ENCODE results near the gene NUTM2A. TPM values are rescaled to one million over a fixed set of nuclear protein-coding genes. Genes with fewer than 3 reads are reported as not detected.
"Not testable (repeated sequence)": the region's sequence is repeated elsewhere in the genome, so short reads cannot be mapped to it uniquely, and the experiment has no call there.

Gene NUTM2A
- total and polyA plus RNA-seq, 2 donors (not counting 1 experiment from before 2014, with no cell fraction given), result 0.17 TPM

GRCh38 chr10:87204801-87205200 lies 20.4 kb upstream of the NUTM2A start:
- not testable (repeated sequence) for H3K9ac ChIP-seq (ENCODE audit: insufficient read depth, low read length); DNase-seq (ENCODE audit: low read depth in 2 of 2); H3K4me1 ChIP-seq (ENCODE audit: control insufficient read depth, extremely low read depth, insufficient read depth, low read length); H3K27ac ChIP-seq (ENCODE audit: insufficient read depth, low read length); H3K27me3 ChIP-seq (ENCODE audit: control insufficient read depth, insufficient read depth, low read length); H3K79me2 ChIP-seq (ENCODE audit: control insufficient read depth, insufficient read depth, low read length); H3K4me3 ChIP-seq (replicated peaks in 1 of 4; ENCODE audit: control extremely low read depth in 1 of 4, insufficient read depth in 1 of 4, low read depth in 3 of 4, low read length in 4 of 4); H3K9me3 ChIP-seq (ENCODE audit: control insufficient read depth, insufficient read depth, low read depth, low read length); H2AFZ ChIP-seq (ENCODE audit: low read length); H3K4me2 ChIP-seq (ENCODE audit: extremely low read depth, insufficient read depth, low read length); H3K36me3 ChIP-seq (ENCODE audit: control insufficient read depth, insufficient read depth, low read length); H4K20me1 ChIP-seq (ENCODE audit: control insufficient read depth, extremely low read depth, insufficient read depth, low read length)

- not testable (repeated sequence) for H3K27me3 ChIP-seq (ENCODE audit: control insufficient read depth, insufficient read depth, low read length); H3K4me2 ChIP-seq (ENCODE audit: extremely low read depth, insufficient read depth, low read length); H3K36me3 ChIP-seq (ENCODE audit: control insufficient read depth, insufficient read depth, low read length); H3K4me1 ChIP-seq (ENCODE audit: control insufficient read depth, extremely low read depth, insufficient read depth, low read length); H3K4me3 ChIP-seq (replicated peaks in 1 of 4; ENCODE audit: control extremely low read depth in 1 of 4, insufficient read depth in 1 of 4, low read depth in 3 of 4, low read length in 4 of 4); DNase-seq (ENCODE audit: low read depth in 2 of 2); H3K27ac ChIP-seq (ENCODE audit: insufficient read depth, low read length); H3K9me3 ChIP-seq (ENCODE audit: control insufficient read depth, insufficient read depth, low read depth, low read length); H3K9ac ChIP-seq (ENCODE audit: insufficient read depth, low read length); H4K20me1 ChIP-seq (ENCODE audit: control insufficient read depth, extremely low read depth, insufficient read depth, low read length); H3K79me2 ChIP-seq (ENCODE audit: control insufficient read depth, insufficient read depth, low read length); H2AFZ ChIP-seq (ENCODE audit: low read length)
Measured at GRCh38 chr10:87206922-87207321, 18.3 kb upstream of the NUTM2A start.

GRCh38 chr10:87210309-87210708 lies 14.9 kb upstream of the NUTM2A start:
- not testable (repeated sequence) for H3K79me2 ChIP-seq (ENCODE audit: control insufficient read depth, insufficient read depth, low read length); H3K4me1 ChIP-seq (ENCODE audit: control insufficient read depth, extremely low read depth, insufficient read depth, low read length); H3K9me3 ChIP-seq (ENCODE audit: control insufficient read depth, insufficient read depth, low read depth, low read length); H3K36me3 ChIP-seq (ENCODE audit: control insufficient read depth, insufficient read depth, low read length); H3K4me2 ChIP-seq (ENCODE audit: extremely low read depth, insufficient read depth, low read length); H3K9ac ChIP-seq (ENCODE audit: insufficient read depth, low read length); H3K27ac ChIP-seq (ENCODE audit: insufficient read depth, low read length); H2AFZ ChIP-seq (ENCODE audit: low read length); DNase-seq (ENCODE audit: low read depth in 2 of 2); H3K27me3 ChIP-seq (ENCODE audit: control insufficient read depth, insufficient read depth, low read length); H4K20me1 ChIP-seq (ENCODE audit: control insufficient read depth, extremely low read depth, insufficient read depth, low read length); H3K4me3 ChIP-seq (replicated peaks in 1 of 4; ENCODE audit: control extremely low read depth in 1 of 4, insufficient read depth in 1 of 4, low read depth in 3 of 4, low read length in 4 of 4)

GRCh38 chr10:87211848-87212247 lies 13.4 kb upstream of the NUTM2A start:
- H3K4me3 ChIP-seq (replicated peaks in 1 of 4; ENCODE audit: control extremely low read depth in 1 of 4, insufficient read depth in 1 of 4, low read depth in 3 of 4, low read length in 4 of 4); H3K79me2 ChIP-seq (ENCODE audit: control insufficient read depth, insufficient read depth, low read length); H3K9me3 ChIP-seq (ENCODE audit: control insufficient read depth, insufficient read depth, low read depth, low read length); H3K36me3 ChIP-seq (ENCODE audit: control insufficient read depth, insufficient read depth, low read length); H3K27ac ChIP-seq (ENCODE audit: insufficient read depth, low read length); H3K27me3 ChIP-seq (ENCODE audit: control insufficient read depth, insufficient read depth, low read length); H3K4me1 ChIP-seq (ENCODE audit: control insufficient read depth, extremely low read depth, insufficient read depth, low read length); H3K9ac ChIP-seq (ENCODE audit: insufficient read depth, low read length); H4K20me1 ChIP-seq (ENCODE audit: control insufficient read depth, extremely low read depth, insufficient read depth, low read length); H2AFZ ChIP-seq (ENCODE audit: low read length); H3K4me2 ChIP-seq (ENCODE audit: extremely low read depth, insufficient read depth, low read length): not testable (repeated sequence)
- DNase-seq (ENCODE audit: low read depth in 2 of 2), result peak in 1 of 2 donors; percentile 43

- not testable (repeated sequence) for H4K20me1 ChIP-seq (ENCODE audit: control insufficient read depth, extremely low read depth, insufficient read depth, low read length); H3K9me3 ChIP-seq (ENCODE audit: control insufficient read depth, insufficient read depth, low read depth, low read length); H2AFZ ChIP-seq (ENCODE audit: low read length); H3K4me3 ChIP-seq (replicated peaks in 1 of 4; ENCODE audit: control extremely low read depth in 1 of 4, insufficient read depth in 1 of 4, low read depth in 3 of 4, low read length in 4 of 4); H3K27ac ChIP-seq (ENCODE audit: insufficient read depth, low read length); H3K4me1 ChIP-seq (ENCODE audit: control insufficient read depth, extremely low read depth, insufficient read depth, low read length); DNase-seq (ENCODE audit: low read depth in 2 of 2); H3K79me2 ChIP-seq (ENCODE audit: control insufficient read depth, insufficient read depth, low read length); H3K9ac ChIP-seq (ENCODE audit: insufficient read depth, low read length); H3K4me2 ChIP-seq (ENCODE audit: extremely low read depth, insufficient read depth, low read length); H3K36me3 ChIP-seq (ENCODE audit: control insufficient read depth, insufficient read depth, low read length); H3K27me3 ChIP-seq (ENCODE audit: control insufficient read depth, insufficient read depth, low read length)
Measured at GRCh38 chr10:87213150-87213765, 12.0 kb upstream of the NUTM2A start.

GRCh38 chr10:87213806-87214205 lies 11.4 kb upstream of the NUTM2A start:
- not testable (repeated sequence) for H3K79me2 ChIP-seq (ENCODE audit: control insufficient read depth, insufficient read depth, low read length); H3K36me3 ChIP-seq (ENCODE audit: control insufficient read depth, insufficient read depth, low read length); H3K27ac ChIP-seq (ENCODE audit: insufficient read depth, low read length); H3K4me3 ChIP-seq (replicated peaks in 1 of 4; ENCODE audit: control extremely low read depth in 1 of 4, insufficient read depth in 1 of 4, low read depth in 3 of 4, low read length in 4 of 4); H3K4me1 ChIP-seq (ENCODE audit: control insufficient read depth, extremely low read depth, insufficient read depth, low read length); H2AFZ ChIP-seq (ENCODE audit: low read length); DNase-seq (ENCODE audit: low read depth in 2 of 2); H3K27me3 ChIP-seq (ENCODE audit: control insufficient read depth, insufficient read depth, low read length); H3K9ac ChIP-seq (ENCODE audit: insufficient read depth, low read length); H3K4me2 ChIP-seq (ENCODE audit: extremely low read depth, insufficient read depth, low read length); H4K20me1 ChIP-seq (ENCODE audit: control insufficient read depth, extremely low read depth, insufficient read depth, low read length); H3K9me3 ChIP-seq (ENCODE audit: control insufficient read depth, insufficient read depth, low read depth, low read length)

- H3K27me3 ChIP-seq (ENCODE audit: control insufficient read depth, insufficient read depth, low read length); DNase-seq (ENCODE audit: low read depth in 2 of 2); H3K27ac ChIP-seq (ENCODE audit: insufficient read depth, low read length); H3K4me1 ChIP-seq (ENCODE audit: control insufficient read depth, extremely low read depth, insufficient read depth, low read length); H3K9ac ChIP-seq (ENCODE audit: insufficient read depth, low read length); H3K4me3 ChIP-seq (replicated peaks in 1 of 4; ENCODE audit: control extremely low read depth in 1 of 4, insufficient read depth in 1 of 4, low read depth in 3 of 4, low read length in 4 of 4); H3K36me3 ChIP-seq (ENCODE audit: control insufficient read depth, insufficient read depth, low read length); H4K20me1 ChIP-seq (ENCODE audit: control insufficient read depth, extremely low read depth, insufficient read depth, low read length); H3K9me3 ChIP-seq (ENCODE audit: control insufficient read depth, insufficient read depth, low read depth, low read length); H2AFZ ChIP-seq (ENCODE audit: low read length); H3K79me2 ChIP-seq (ENCODE audit: control insufficient read depth, insufficient read depth, low read length); H3K4me2 ChIP-seq (ENCODE audit: extremely low read depth, insufficient read depth, low read length): not testable (repeated sequence)
Measured at GRCh38 chr10:87216120-87216519, 9.1 kb upstream of the NUTM2A start.
